HepG2 (cell line): ENCODE results near the gene ZC3H14. TPM values are rescaled to one million over a fixed set of nuclear protein-coding genes. Genes with fewer than 3 reads are reported as not detected.

Experiments
- BRCA1 ChIP-seq: sonication (generic); formaldehyde crosslinking; IDR thresholded peaks from 2 replicates; pipeline ENCODE4 v1.4.0; 2020; ENCODE audit warnings: missing genetic modification reagents
- HNF4A ChIP-seq: sonication (generic); formaldehyde crosslinking; IDR thresholded peaks from 2 replicates; pipeline ENCODE4 v1.4.0; 2020; ENCODE audit warnings: missing genetic modification reagents
- PAX8 ChIP-seq: sonication (generic); formaldehyde crosslinking; IDR thresholded peaks from 2 replicates; pipeline ENCODE4 v1.8.0; 2022; ENCODE audit warnings: mild to moderate bottlenecking, missing genetic modification reagents, borderline replicate concordance
- SMARCE1 ChIP-seq: fragments of 450-650 bp; IDR thresholded peaks from 2 replicates; pipeline ENCODE4 v1.6.1; 2017; ENCODE audit warnings: borderline replicate concordance
- SP5 ChIP-seq: IDR thresholded peaks from 2 replicates; pipeline ENCODE4 v1.6.1; 2016; ENCODE audit warnings: low read depth, borderline replicate concordance
- TOE1 ChIP-seq: sonication (generic); formaldehyde crosslinking; IDR thresholded peaks from 2 replicates; pipeline ENCODE4 v1.4.0; 2020; ENCODE audit warnings: mild to moderate bottlenecking, missing genetic modification reagents
- YEATS2 ChIP-seq: sonication (generic); formaldehyde crosslinking; IDR thresholded peaks from 2 replicates; pipeline ENCODE4 v1.4.0; 2020; ENCODE audit warnings: missing genetic modification reagents, borderline replicate concordance
- ZFYVE20 ChIP-seq: sonication (generic); formaldehyde crosslinking; IDR thresholded peaks from 2 replicates; pipeline ENCODE4 v1.8.0; 2023; ENCODE audit warnings: low read depth, mild to moderate bottlenecking, moderate library complexity, missing genetic modification reagents, borderline replicate concordance
- ZNF10 ChIP-seq: sonication (generic); formaldehyde crosslinking; IDR thresholded peaks from 2 replicates; pipeline ENCODE4 v1.4.0; 2020; ENCODE audit warnings: mild to moderate bottlenecking, low read depth, missing genetic modification reagents, borderline replicate concordance
- ZNF263 ChIP-seq: sonication (generic); formaldehyde crosslinking; IDR thresholded peaks from 2 replicates; pipeline ENCODE4 v1.4.0; 2020; ENCODE audit warnings: missing genetic modification reagents
- ZNF558 ChIP-seq: sonication (generic); formaldehyde crosslinking; IDR thresholded peaks from 2 replicates; pipeline ENCODE4 v1.9.0; 2022; ENCODE audit warnings: mild to moderate bottlenecking, missing genetic modification reagents, borderline replicate concordance
- ZNF605 ChIP-seq: sonication (generic); formaldehyde crosslinking; IDR thresholded peaks from 2 replicates; pipeline ENCODE4 v1.8.0; 2022; ENCODE audit warnings: mild to moderate bottlenecking, missing genetic modification reagents
- ZNF615 ChIP-seq: sonication (generic); formaldehyde crosslinking; IDR thresholded peaks from 2 replicates; pipeline ENCODE4 v1.5.0; 2020; ENCODE audit warnings: mild to moderate bottlenecking, missing genetic modification reagents, borderline replicate concordance
- ZNF761 ChIP-seq: sonication (generic); formaldehyde crosslinking; conservative IDR thresholded peaks from 2 replicates; pipeline ENCODE4 v1.4.0; 2020; ENCODE audit warnings: mild to moderate bottlenecking, missing genetic modification reagents
- polyA plus RNA-seq, 8 experiments: library from polyadenylated mRNA; depleted of rRNA in 3 of 8; stranded (reverse) in 7 of 8; unstranded in 1 of 8; fragments of >200 nt; fragmentation: Illumina TruSeq in 4 of 8; extraction: Trizol in 4 of 8; gene quantifications; 2 replicates each; pipeline versions ENCODE4 v1.2.1 to v1.2.3, GENCODE V29; 2011 to 2016; ENCODE audit warnings: low read depth in 4 of 8, missing spikeins in 1 of 8, mixed read lengths in 1 of 8; ENCODE audit not compliant: insufficient read depth in 1 of 8
- total RNA-seq, 5 experiments: library from RNA; depleted of rRNA; stranded (reverse); fragments of >200 nt; fragmentation: Illumina TruSeq; extraction: Trizol; gene quantifications; 2 replicates each; pipeline ENCODE4 v1.2.3, GENCODE V29; 2016; ENCODE audit warnings: low read depth in 1 of 5
- TF ChIP-seq, protein P1 (sequence below): sonication (generic); formaldehyde crosslinking; IDR thresholded peaks from 2 replicates; pipeline ENCODE4 v1.4.0; 2020; ENCODE audit warnings: missing genetic modification reagents, borderline replicate concordance
- TF ChIP-seq, protein P2 (sequence below): sonication (generic); formaldehyde crosslinking; IDR thresholded peaks from 2 replicates; pipeline ENCODE4 v1.4.0; 2020; ENCODE audit warnings: mild to moderate bottlenecking, missing genetic modification reagents, borderline replicate concordance
- TF ChIP-seq, protein P3 (sequence below): sonication (generic); formaldehyde crosslinking; IDR thresholded peaks from 2 replicates; pipeline ENCODE4 v1.4.0; 2020; ENCODE audit warnings: mild to moderate bottlenecking, missing genetic modification reagents
- TF ChIP-seq, protein P4 (sequence below): sonication (generic); formaldehyde crosslinking; IDR thresholded peaks from 2 replicates; pipeline ENCODE4 v1.8.0; 2022; ENCODE audit warnings: missing genetic modification reagents, mild to moderate bottlenecking, moderate library complexity, borderline replicate concordance

Gene ZC3H14
- total and polyA plus RNA-seq, 2 of the 13 experiments (the other 11 are each of a cell fraction or from before 2014, with no cell fraction given): 65.1 to 67.5 TPM

DNA sequence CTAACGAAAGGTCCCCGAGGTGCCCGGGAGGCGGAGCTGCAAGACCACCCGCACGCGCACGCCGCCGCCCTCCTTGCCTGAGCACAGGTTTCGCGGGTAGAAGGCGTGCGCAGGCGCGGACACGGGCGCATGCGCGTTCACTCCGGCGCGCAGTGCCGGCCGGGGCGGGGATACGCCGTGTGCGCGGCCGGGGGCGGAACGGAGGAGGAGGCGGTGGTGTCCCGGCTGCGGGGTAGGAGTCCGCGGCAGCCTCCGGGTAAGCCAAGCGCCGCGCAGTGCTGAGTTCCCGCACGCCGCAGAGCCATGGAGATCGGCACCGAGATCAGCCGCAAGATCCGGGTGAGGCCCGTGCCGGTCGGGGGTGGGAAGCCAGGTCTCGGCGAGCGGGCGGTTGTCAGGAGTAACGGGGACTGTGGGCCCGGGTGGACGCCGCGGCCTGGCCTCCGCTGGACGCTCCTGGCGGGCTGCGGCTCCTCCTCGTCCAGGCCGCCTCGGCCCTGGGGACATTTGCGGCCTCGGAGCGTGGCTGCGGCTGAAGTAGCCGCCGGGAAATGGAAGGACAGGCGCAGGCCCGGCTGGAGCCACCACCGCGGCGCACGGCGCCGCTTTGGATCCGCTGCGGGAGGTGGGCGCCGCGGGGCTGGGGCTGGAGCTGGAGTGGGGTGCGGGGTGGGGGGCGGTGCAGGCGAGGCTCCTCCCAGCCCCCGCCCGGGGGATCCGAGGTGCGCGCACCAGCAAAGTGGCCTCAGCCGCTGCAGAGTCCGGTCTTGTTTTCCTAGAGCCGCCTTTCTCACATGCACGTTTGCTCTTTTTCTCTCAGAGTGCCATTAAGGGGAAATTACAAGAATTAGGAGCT, at the start of gene ZC3H14 (continued):
- TF ChIP-seq, protein P1, sequence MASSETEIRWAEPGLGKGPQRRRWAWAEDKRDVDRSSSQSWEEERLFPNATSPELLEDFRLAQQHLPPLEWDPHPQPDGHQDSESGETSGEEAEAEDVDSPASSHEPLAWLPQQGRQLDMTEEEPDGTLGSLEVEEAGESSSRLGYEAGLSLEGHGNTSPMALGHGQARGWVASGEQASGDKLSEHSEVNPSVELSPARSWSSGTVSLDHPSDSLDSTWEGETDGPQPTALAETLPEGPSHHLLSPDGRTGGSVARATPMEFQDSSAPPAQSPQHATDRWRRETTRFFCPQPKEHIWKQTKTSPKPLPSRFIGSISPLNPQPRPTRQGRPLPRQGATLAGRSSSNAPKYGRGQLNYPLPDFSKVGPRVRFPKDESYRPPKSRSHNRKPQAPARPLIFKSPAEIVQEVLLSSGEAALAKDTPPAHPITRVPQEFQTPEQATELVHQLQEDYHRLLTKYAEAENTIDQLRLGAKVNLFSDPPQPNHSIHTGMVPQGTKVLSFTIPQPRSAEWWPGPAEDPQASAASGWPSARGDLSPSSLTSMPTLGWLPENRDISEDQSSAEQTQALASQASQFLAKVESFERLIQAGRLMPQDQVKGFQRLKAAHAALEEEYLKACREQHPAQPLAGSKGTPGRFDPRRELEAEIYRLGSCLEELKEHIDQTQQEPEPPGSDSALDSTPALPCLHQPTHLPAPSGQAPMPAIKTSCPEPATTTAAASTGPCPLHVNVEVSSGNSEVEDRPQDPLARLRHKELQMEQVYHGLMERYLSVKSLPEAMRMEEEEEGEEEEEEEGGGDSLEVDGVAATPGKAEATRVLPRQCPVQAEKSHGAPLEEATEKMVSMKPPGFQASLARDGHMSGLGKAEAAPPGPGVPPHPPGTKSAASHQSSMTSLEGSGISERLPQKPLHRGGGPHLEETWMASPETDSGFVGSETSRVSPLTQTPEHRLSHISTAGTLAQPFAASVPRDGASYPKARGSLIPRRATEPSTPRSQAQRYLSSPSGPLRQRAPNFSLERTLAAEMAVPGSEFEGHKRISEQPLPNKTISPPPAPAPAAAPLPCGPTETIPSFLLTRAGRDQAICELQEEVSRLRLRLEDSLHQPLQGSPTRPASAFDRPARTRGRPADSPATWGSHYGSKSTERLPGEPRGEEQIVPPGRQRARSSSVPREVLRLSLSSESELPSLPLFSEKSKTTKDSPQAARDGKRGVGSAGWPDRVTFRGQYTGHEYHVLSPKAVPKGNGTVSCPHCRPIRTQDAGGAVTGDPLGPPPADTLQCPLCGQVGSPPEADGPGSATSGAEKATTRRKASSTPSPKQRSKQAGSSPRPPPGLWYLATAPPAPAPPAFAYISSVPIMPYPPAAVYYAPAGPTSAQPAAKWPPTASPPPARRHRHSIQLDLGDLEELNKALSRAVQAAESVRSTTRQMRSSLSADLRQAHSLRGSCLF: no peak
- TF ChIP-seq, protein P2, sequence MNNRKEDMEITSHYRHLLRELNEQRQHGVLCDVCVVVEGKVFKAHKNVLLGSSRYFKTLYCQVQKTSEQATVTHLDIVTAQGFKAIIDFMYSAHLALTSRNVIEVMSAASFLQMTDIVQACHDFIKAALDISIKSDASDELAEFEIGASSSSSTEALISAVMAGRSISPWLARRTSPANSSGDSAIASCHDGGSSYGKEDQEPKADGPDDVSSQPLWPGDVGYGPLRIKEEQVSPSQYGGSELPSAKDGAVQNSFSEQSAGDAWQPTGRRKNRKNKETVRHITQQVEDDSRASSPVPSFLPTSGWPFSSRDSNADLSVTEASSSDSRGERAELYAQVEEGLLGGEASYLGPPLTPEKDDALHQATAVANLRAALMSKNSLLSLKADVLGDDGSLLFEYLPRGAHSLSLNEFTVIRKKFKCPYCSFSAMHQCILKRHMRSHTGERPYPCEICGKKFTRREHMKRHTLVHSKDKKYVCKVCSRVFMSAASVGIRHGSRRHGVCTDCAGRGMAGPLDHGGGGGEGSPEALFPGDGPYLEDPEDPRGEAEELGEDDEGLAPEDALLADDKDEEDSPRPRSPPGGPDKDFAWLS: no peak; the same call in 1 of the 2 replicates
- TF ChIP-seq ZNF10 (CRISPR knock-in tag) (no peak), ZFYVE20 (CRISPR knock-in tag) (0 out of 2 replicates have a peak, but pooled peaks have one; percentile 30), ZNF615 (CRISPR knock-in tag) (no peak), BRCA1 (0 out of 2 replicates have a peak, but pooled peaks have one; percentile 30), TOE1 (CRISPR knock-in tag) (no peak; the same call in 1 of the 2 replicates), SMARCE1 (no peak), SP5 (CRISPR knock-in tag) (peak; percentile 25; the same call in 1 of the 2 replicates), HNF4A (CRISPR knock-in tag) (0 out of 2 replicates have a peak, but pooled peaks have one; percentile 4), PAX8 (CRISPR knock-in tag) (peak; percentile 92; the same call in 1 of the 2 replicates), YEATS2 (CRISPR knock-in tag) (peak; percentile 82; the same call in 1 of the 2 replicates), ZNF263 (no peak; the same call in 1 of the 2 replicates), ZNF761 (CRISPR knock-in tag) (peak; percentile 97; the same call in 1 of the 2 replicates), ZNF605 (no peak; the same call in 1 of the 2 replicates), ZNF558 (no peak; the same call in 1 of the 2 replicates)
- TF ChIP-seq, protein P3, sequence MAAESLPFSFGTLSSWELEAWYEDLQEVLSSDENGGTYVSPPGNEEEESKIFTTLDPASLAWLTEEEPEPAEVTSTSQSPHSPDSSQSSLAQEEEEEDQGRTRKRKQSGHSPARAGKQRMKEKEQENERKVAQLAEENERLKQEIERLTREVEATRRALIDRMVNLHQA (CRISPR knock-in tag): no peak
- TF ChIP-seq, protein P4, sequence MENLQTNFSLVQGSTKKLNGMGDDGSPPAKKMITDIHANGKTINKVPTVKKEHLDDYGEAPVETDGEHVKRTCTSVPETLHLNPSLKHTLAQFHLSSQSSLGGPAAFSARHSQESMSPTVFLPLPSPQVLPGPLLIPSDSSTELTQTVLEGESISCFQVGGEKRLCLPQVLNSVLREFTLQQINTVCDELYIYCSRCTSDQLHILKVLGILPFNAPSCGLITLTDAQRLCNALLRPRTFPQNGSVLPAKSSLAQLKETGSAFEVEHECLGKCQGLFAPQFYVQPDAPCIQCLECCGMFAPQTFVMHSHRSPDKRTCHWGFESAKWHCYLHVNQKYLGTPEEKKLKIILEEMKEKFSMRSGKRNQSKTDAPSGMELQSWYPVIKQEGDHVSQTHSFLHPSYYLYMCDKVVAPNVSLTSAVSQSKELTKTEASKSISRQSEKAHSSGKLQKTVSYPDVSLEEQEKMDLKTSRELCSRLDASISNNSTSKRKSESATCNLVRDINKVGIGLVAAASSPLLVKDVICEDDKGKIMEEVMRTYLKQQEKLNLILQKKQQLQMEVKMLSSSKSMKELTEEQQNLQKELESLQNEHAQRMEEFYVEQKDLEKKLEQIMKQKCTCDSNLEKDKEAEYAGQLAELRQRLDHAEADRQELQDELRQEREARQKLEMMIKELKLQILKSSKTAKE: peak; percentile 65
